H9 (cell line): ENCODE results near the gene KCNMB2. TPM values are rescaled to one million over a fixed set of nuclear protein-coding genes. Genes with fewer than 3 reads are reported as not detected.

Experiments
- DNase-seq: peaks from one replicate; pipeline ENCODE4 v3.0.0-alpha.2; 2017
- H2AFZ ChIP-seq: one replicate; pipeline ENCODE4 v1.6.1; 2013; ENCODE audit warnings: mild to moderate bottlenecking, low read length, control low read depth, moderate library complexity
- H2AK5ac ChIP-seq: 2 replicates; pipeline ENCODE4 v1.6.1; 2013; ENCODE audit warnings: low read length, control low read depth, mixed read lengths; ENCODE audit not compliant: insufficient read length
- H2BK120ac ChIP-seq: one replicate; pipeline ENCODE4 v1.6.1; 2013; ENCODE audit warnings: low read depth, mild to moderate bottlenecking, low read length, control low read depth, inconsistent platforms; ENCODE audit not compliant: poor library complexity, severe bottlenecking
- H2BK12ac ChIP-seq: 2 replicates; pipeline ENCODE4 v1.6.1; 2013; ENCODE audit warnings: low read length, control low read depth, mixed read lengths, low read depth; ENCODE audit not compliant: insufficient read length
- H2BK15ac ChIP-seq: 2 replicates; pipeline ENCODE4 v1.6.1; 2013; ENCODE audit warnings: low read depth, low read length, control low read depth
- H2BK20ac ChIP-seq: one replicate; pipeline ENCODE4 v1.6.1; 2013; ENCODE audit warnings: low read depth, mild to moderate bottlenecking, low read length, control low read depth, inconsistent platforms; ENCODE audit not compliant: poor library complexity, severe bottlenecking
- H2BK5ac ChIP-seq: 2 replicates; pipeline ENCODE4 v1.6.1; 2013; ENCODE audit warnings: low read length, control low read depth, mixed read lengths; ENCODE audit not compliant: insufficient read length
- H3K14ac ChIP-seq: 2 replicates; pipeline ENCODE4 v1.6.1; 2013; ENCODE audit warnings: low read length, control low read depth; ENCODE audit not compliant: insufficient read depth
- H3K18ac ChIP-seq: 2 replicates; pipeline ENCODE4 v1.6.1; 2013; ENCODE audit warnings: low read depth, mild to moderate bottlenecking, mixed read lengths, low read length, control low read depth; ENCODE audit not compliant: insufficient read length
- H3K23ac ChIP-seq: 2 replicates; pipeline ENCODE4 v1.6.1; 2013; ENCODE audit warnings: low read length, control low read depth, mixed read lengths, low read depth; ENCODE audit not compliant: insufficient read length
- H3K23me2 ChIP-seq: 2 replicates; pipeline ENCODE4 v1.6.1; 2013; ENCODE audit warnings: low read depth, mild to moderate bottlenecking, mixed read lengths, low read length, control low read depth; ENCODE audit not compliant: insufficient read length, poor library complexity, severe bottlenecking
- H3K27ac ChIP-seq: 2 replicates; pipeline ENCODE4 v1.5.1; 2013; ENCODE audit warnings: low read length, control low read depth, mixed read lengths, low read depth; ENCODE audit not compliant: insufficient read length
- H3K27me3 ChIP-seq: 2 replicates; pipeline ENCODE4 v1.6.1; 2013; ENCODE audit warnings: low read length, control low read depth, inconsistent platforms; ENCODE audit not compliant: insufficient read depth
- H3K4ac ChIP-seq: 2 replicates; pipeline ENCODE4 v1.6.1; 2013; ENCODE audit warnings: low read depth, mild to moderate bottlenecking, control low read depth, inconsistent platforms, low read length, moderate library complexity
- H3K4me1 ChIP-seq: 2 replicates; pipeline ENCODE4 v1.6.1; 2013; ENCODE audit warnings: low read length, control low read depth, inconsistent platforms; ENCODE audit not compliant: insufficient read depth
- H3K4me2 ChIP-seq: 2 replicates; pipeline ENCODE4 v1.6.1; 2013; ENCODE audit warnings: low read length, control low read depth, mixed read lengths; ENCODE audit not compliant: insufficient read length, insufficient read depth
- H3K56ac ChIP-seq: 2 replicates; pipeline ENCODE4 v1.6.1; 2013; ENCODE audit warnings: low read depth, mild to moderate bottlenecking, mixed read lengths, low read length, control low read depth; ENCODE audit not compliant: insufficient read length
- H3K79me1 ChIP-seq: 2 replicates; pipeline ENCODE4 v1.6.1; 2013; ENCODE audit warnings: low read depth, mild to moderate bottlenecking, moderate library complexity, low read length, control low read depth, inconsistent platforms; ENCODE audit not compliant: insufficient read depth, poor library complexity, severe bottlenecking
- H3K79me2 ChIP-seq: 2 replicates; pipeline ENCODE4 v1.6.1; 2013; ENCODE audit warnings: low read length, control low read depth, inconsistent platforms; ENCODE audit not compliant: insufficient read depth
- H3K9ac ChIP-seq: 2 replicates; pipeline ENCODE4 v1.6.1; 2013; ENCODE audit warnings: low read length, control low read depth, mixed read lengths; ENCODE audit not compliant: insufficient read length; ENCODE audit errors: extremely low read depth
- H3K9me3 ChIP-seq: one replicate; pipeline ENCODE4 v1.6.1; 2013; ENCODE audit warnings: low read depth, low read length, inconsistent platforms; ENCODE audit not compliant: control insufficient read depth
- H3T11ph ChIP-seq: one replicate; pipeline ENCODE4 v1.6.1; 2013; ENCODE audit warnings: mild to moderate bottlenecking, low read length, control low read depth, inconsistent platforms
- H4K20me1 ChIP-seq: one replicate; pipeline ENCODE4 v1.6.1; 2013; ENCODE audit not compliant: control insufficient read depth, insufficient read length, insufficient read depth
- H4K5ac ChIP-seq: 2 replicates; pipeline ENCODE4 v1.6.1; 2013; ENCODE audit warnings: low read depth, mild to moderate bottlenecking, mixed read lengths, low read length, control low read depth; ENCODE audit not compliant: insufficient read length
- H4K8ac ChIP-seq: replicated peaks from 2 replicates; pipeline ENCODE4 v1.6.1; 2013; ENCODE audit warnings: low read length, control low read depth, mixed read lengths, low read depth; ENCODE audit not compliant: insufficient read length
- H4K91ac ChIP-seq: 2 replicates; pipeline ENCODE4 v1.6.1; 2013; ENCODE audit warnings: low read depth, mild to moderate bottlenecking, moderate library complexity, mixed read lengths, low read length, control low read depth; ENCODE audit not compliant: insufficient read length
- H3K27ac Mint-ChIP-seq, 3 experiments: 2 replicates in 2 of 3; 3 replicates in 1 of 3; pipeline ENCODE4 v1.8.0; 2020 to 2021; ENCODE audit warnings: mixed read lengths in 3 of 3, mild to moderate bottlenecking in 1 of 3, moderate library complexity in 1 of 3
- H3K27me3 Mint-ChIP-seq: 2 replicates; pipeline ENCODE4 v1.8.0; 2021; ENCODE audit warnings: low read depth, mild to moderate bottlenecking, moderate library complexity, mixed read lengths
- H3K36me3 Mint-ChIP-seq, 3 experiments: 2 replicates in 2 of 3; 3 replicates in 1 of 3; pipeline ENCODE4 v1.8.0; 2020 to 2021; ENCODE audit warnings: low read depth in 3 of 3, mixed read lengths in 3 of 3; ENCODE audit not compliant: insufficient read depth in 1 of 3
- H3K4me1 Mint-ChIP-seq, 2 experiments: 2 replicates each; pipeline ENCODE4 v1.8.0; 2020; ENCODE audit warnings: mixed read lengths in 2 of 2
- H3K4me3 Mint-ChIP-seq, 2 experiments: 2 replicates in 1 of 2; 3 replicates in 1 of 2; pipeline ENCODE4 v1.8.0; 2020 to 2021; ENCODE audit warnings: mild to moderate bottlenecking in 2 of 2, mixed read lengths in 2 of 2, moderate library complexity in 1 of 2
- H3K9me3 Mint-ChIP-seq, 2 experiments: 2 replicates in 1 of 2; 3 replicates in 1 of 2; pipeline ENCODE4 v1.8.0; 2020; ENCODE audit warnings: mild to moderate bottlenecking in 2 of 2, mixed read lengths in 2 of 2, moderate library complexity in 1 of 2
- CTCF ChIP-seq: fragments of 200-600 bp; sonication (generic); conservative IDR thresholded peaks from 3 replicates; pipeline ENCODE4 v1.8.0; 2021; ENCODE audit warnings: antibody characterized with exemption, mild to moderate bottlenecking
- WGBS: extraction: QIAGEN DNeasy Blood & Tissue Kit; methylation state at CpG from one replicate; pipeline ENCODE4 v1.1.7; 2013; ENCODE audit warnings: missing lambda C conversion rate, low lambda C conversion rate, mixed read lengths; ENCODE audit not compliant: insufficient read length; ENCODE audit errors: extremely low coverage; 5-methylcytosine and 5-hydroxymethylcytosine counted together
- total RNA-seq: library from RNA; stranded (reverse); gene quantifications from 2 replicates; pipeline ENCODE4 v1.2.1, GENCODE V29; 2021

The KCNMB2 gene
- total RNA-seq, 1 experiment from 2014 or later: not detected

- Histone ChIP-seq H3K56ac (no peak overlapping the region), H2AFZ (no peak overlapping the region), H2BK15ac (no peak overlapping the region), H3K4me2 (no peak overlapping the region), H3K27me3 (no peaks in the 10 kb centered on the region), H3K9me3 (no peaks in the 10 kb centered on the region), H3K9ac (no peak overlapping the region), H3K79me2 (no peaks in the 10 kb centered on the region), H3K14ac (no peak overlapping the region), H2BK5ac (no peak overlapping the region), H4K5ac (no peak overlapping the region), H2AK5ac (no peak overlapping the region), H4K91ac (no peak overlapping the region), H3K4ac (no peak overlapping the region), H2BK20ac (no peak overlapping the region), H2BK12ac (no peak overlapping the region), H3T11ph (no peak overlapping the region), H2BK120ac (no peak overlapping the region), H3K79me1 (no peaks in the 10 kb centered on the region), H3K27ac (no peak overlapping the region), H3K23ac (no peak overlapping the region), H4K8ac (no peak overlapping the region), H3K4me1 (peaks cover 8% of the 10 kb centered on the region; the same call in 1 of the 2 replicates), H3K18ac (no peak overlapping the region), H3K23me2 (no peaks in the 10 kb centered on the region), H4K20me1 (no peaks in the 10 kb centered on the region)
- Mint-ChIP-seq H3K4me3 (no peak overlapping the region), H3K9me3 (no peaks in the 10 kb centered on the region), H3K27me3 (no peaks in the 10 kb centered on the region), H3K4me1 (peaks cover 25 to 29% of the 10 kb centered on the region in 2 experiments), H3K36me3 (no peaks in the 10 kb centered on the region), H3K27ac (no peak overlapping the region)
- DNase-seq: no peak
- no CpG with 5 or more reads among the region's 3 CpGs for WGBS
- no peak for TF ChIP-seq CTCF
Observed at GRCh38 chr3:178707311-178708031, 171.2 kb downstream of the KCNMB2 start.
